Measurements from ENCODE around the gene TGFBI.

The TGFBI gene

GRCh38 chr5:136013559-136013958 lies 15.2 kb upstream of the TGFBI start:
- no peaks in the 10 kb centered on the region for H3K79me2 ChIP-seq (ENCODE audit: control insufficient read depth, low read length)
- H3K36me3 ChIP-seq (ENCODE audit: control insufficient read depth, low read length), result no peaks in the 10 kb centered on the region
- H3K4me3 ChIP-seq (ENCODE audit: low read length), result no peak overlapping the region
- H4K20me1 ChIP-seq (ENCODE audit: control insufficient read depth, insufficient read depth, low read depth, low read length), result no peaks in the 10 kb centered on the region
- H3K9me2 ChIP-seq (replicated peaks; ENCODE audit: control insufficient read depth, low read length), result no peaks in the 10 kb centered on the region
- no peak for TF ChIP-seq EZH2phosphoT487 (IDR thresholded peaks at IDR 0.05; ENCODE audit: borderline replicate concordance, low read length)
- H3K9me3 ChIP-seq (ENCODE audit: control insufficient read depth, insufficient read depth, low read length), result no peaks in the 10 kb centered on the region
- peaks cover 17% of the 10 kb centered on the region for H3K4me1 ChIP-seq (ENCODE audit: control insufficient read depth, low read length)
- no peak overlapping the region for H3K27ac ChIP-seq (ENCODE audit: low read depth, low read length)
- H3K27me3 ChIP-seq (ENCODE audit: control insufficient read depth, low read length), result no peaks in the 10 kb centered on the region
- H3K4me2 ChIP-seq (ENCODE audit: low read length), result no peak overlapping the region
- H3F3A ChIP-seq (ENCODE audit: control insufficient read depth, insufficient read depth), result no peaks in the 10 kb centered on the region

GRCh38 chr5:136014049-136015002 lies 14.5 kb upstream of the TGFBI start:
- H3K27me3 ChIP-seq (ENCODE audit: control insufficient read depth, low read length), result no peaks in the 10 kb centered on the region
- no peaks in the 10 kb centered on the region for H4K20me1 ChIP-seq (ENCODE audit: control insufficient read depth, insufficient read depth, low read depth, low read length)
- H3F3A ChIP-seq (ENCODE audit: control insufficient read depth, insufficient read depth), result no peaks in the 10 kb centered on the region
- no peaks in the 10 kb centered on the region for H3K79me2 ChIP-seq (ENCODE audit: control insufficient read depth, low read length)
- peaks cover 15% of the 10 kb centered on the region for H3K4me1 ChIP-seq (ENCODE audit: control insufficient read depth, low read length)
- H3K4me3 ChIP-seq (ENCODE audit: low read length), result no peak overlapping the region
- no peaks in the 10 kb centered on the region for H3K9me2 ChIP-seq (replicated peaks; ENCODE audit: control insufficient read depth, low read length)
- TF ChIP-seq EZH2phosphoT487 (IDR thresholded peaks at IDR 0.05; ENCODE audit: borderline replicate concordance, low read length) (no peak), CTCF (IDR thresholded peaks at IDR 0.05; ENCODE audit: low read depth, low read length, poor library complexity, severe bottlenecking) (no peak)
- H3K4me2 ChIP-seq (ENCODE audit: low read length), result no peak overlapping the region
- H3K36me3 ChIP-seq (ENCODE audit: control insufficient read depth, low read length), result no peaks in the 10 kb centered on the region
- no peak overlapping the region for H3K27ac ChIP-seq (ENCODE audit: low read depth, low read length)
- no peaks in the 10 kb centered on the region for H3K9me3 ChIP-seq (ENCODE audit: control insufficient read depth, insufficient read depth, low read length)

GRCh38 chr5:136015003-136015375 lies 13.8 kb upstream of the TGFBI start:
- H3K79me2 ChIP-seq (ENCODE audit: control insufficient read depth, low read length), result no peaks in the 10 kb centered on the region
- no peaks in the 10 kb centered on the region for H3F3A ChIP-seq (ENCODE audit: control insufficient read depth, insufficient read depth)
- no peaks in the 10 kb centered on the region for H4K20me1 ChIP-seq (ENCODE audit: control insufficient read depth, insufficient read depth, low read depth, low read length)
- H3K9me3 ChIP-seq (ENCODE audit: control insufficient read depth, insufficient read depth, low read length), result no peaks in the 10 kb centered on the region
- no peak overlapping the region for H3K4me3 ChIP-seq (ENCODE audit: low read length)
- H3K4me2 ChIP-seq (ENCODE audit: low read length), result no peak overlapping the region
- no peaks in the 10 kb centered on the region for H3K9me2 ChIP-seq (replicated peaks; ENCODE audit: control insufficient read depth, low read length)
- H3K36me3 ChIP-seq (ENCODE audit: control insufficient read depth, low read length), result no peaks in the 10 kb centered on the region
- TF ChIP-seq CTCF (IDR thresholded peaks at IDR 0.05; ENCODE audit: low read depth, low read length, poor library complexity, severe bottlenecking) (no peak), EZH2phosphoT487 (IDR thresholded peaks at IDR 0.05; ENCODE audit: borderline replicate concordance, low read length) (no peak)
- no peaks in the 10 kb centered on the region for H3K27me3 ChIP-seq (ENCODE audit: control insufficient read depth, low read length)
- H3K27ac ChIP-seq (ENCODE audit: low read depth, low read length), result no peak overlapping the region
- peaks cover 15% of the 10 kb centered on the region for H3K4me1 ChIP-seq (ENCODE audit: control insufficient read depth, low read length)

- H3K27ac ChIP-seq (ENCODE audit: low read depth, low read length), result no peak overlapping the region
- H3K27me3 ChIP-seq (ENCODE audit: control insufficient read depth, low read length), result no peaks in the 10 kb centered on the region
- peaks cover 15% of the 10 kb centered on the region for H3K4me1 ChIP-seq (ENCODE audit: control insufficient read depth, low read length)
- no peaks in the 10 kb centered on the region for H3K9me2 ChIP-seq (replicated peaks; ENCODE audit: control insufficient read depth, low read length)
- H3K79me2 ChIP-seq (ENCODE audit: control insufficient read depth, low read length), result no peaks in the 10 kb centered on the region
- no peak overlapping the region for H3K4me2 ChIP-seq (ENCODE audit: low read length)
- H3F3A ChIP-seq (ENCODE audit: control insufficient read depth, insufficient read depth), result no peaks in the 10 kb centered on the region
- H3K4me3 ChIP-seq (ENCODE audit: low read length), result no peak overlapping the region
- TF ChIP-seq EZH2phosphoT487 (IDR thresholded peaks at IDR 0.05; ENCODE audit: borderline replicate concordance, low read length) (no peak), CTCF (IDR thresholded peaks at IDR 0.05; ENCODE audit: low read depth, low read length, poor library complexity, severe bottlenecking) (no peak)
- no peaks in the 10 kb centered on the region for H4K20me1 ChIP-seq (ENCODE audit: control insufficient read depth, insufficient read depth, low read depth, low read length)
- H3K36me3 ChIP-seq (ENCODE audit: control insufficient read depth, low read length), result no peaks in the 10 kb centered on the region
- no peaks in the 10 kb centered on the region for H3K9me3 ChIP-seq (ENCODE audit: control insufficient read depth, insufficient read depth, low read length)
Observed at GRCh38 chr5:136015966-136016650, 12.7 kb upstream of the TGFBI start.

Measured in DOHH2 (cell line).